ENCODE results near the gene ABCB4.
"Not testable (repeated sequence)": the region's sequence is repeated elsewhere in the genome, so short reads cannot be mapped to it uniquely, and the experiment has no call there.

Gene ABCB4

DNA sequence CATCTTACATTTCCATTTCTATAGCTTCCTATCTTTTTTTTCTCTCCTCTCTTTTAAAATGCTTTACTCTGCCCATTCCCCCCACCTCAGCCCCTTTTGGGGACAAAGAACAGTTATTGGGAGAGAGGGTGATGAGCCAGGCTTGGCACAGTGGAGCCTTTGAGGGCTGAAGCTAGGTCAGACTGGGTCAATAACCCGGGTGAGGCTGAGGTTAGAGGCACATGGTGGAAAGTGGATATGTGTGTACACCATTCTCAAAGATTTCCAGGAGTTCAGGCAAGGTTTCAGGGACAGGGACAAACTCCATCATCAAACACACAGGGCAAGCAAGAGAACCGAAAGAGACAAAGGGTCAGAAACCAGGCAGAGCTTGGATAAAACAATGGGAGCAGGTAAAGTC is 11.5 kb downstream of the ABCB4 start:
- no peak for DNase-seq
- no peak for TF ChIP-seq GATA1 (IDR thresholded peaks at IDR 0.05; ENCODE audit: low read depth, low read length)
- TF ChIP-seq POLR2A (IDR thresholded peaks at IDR 0.05; ENCODE audit: low read length): no peak

DNA sequence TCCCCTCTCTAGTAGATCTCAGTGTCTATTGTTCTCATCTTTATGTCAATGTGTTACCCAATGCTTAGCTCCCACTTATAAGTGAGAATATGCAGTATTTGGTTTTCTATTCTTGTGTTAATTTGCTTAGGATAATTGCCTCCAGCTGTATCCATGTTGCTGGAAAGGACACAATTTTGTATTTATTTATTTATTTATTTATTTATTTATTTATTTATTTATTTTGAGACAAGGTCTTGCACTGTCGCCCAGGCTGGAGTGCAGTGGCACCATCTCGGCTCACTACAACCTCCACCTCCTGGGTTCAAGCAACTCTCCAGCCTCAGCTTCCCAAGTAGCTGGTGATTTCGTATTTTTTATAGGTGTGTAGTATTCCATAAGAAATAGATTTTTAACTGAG is 15.0 kb downstream of the ABCB4 start:
- not testable (repeated sequence) for DNase-seq

DNA sequence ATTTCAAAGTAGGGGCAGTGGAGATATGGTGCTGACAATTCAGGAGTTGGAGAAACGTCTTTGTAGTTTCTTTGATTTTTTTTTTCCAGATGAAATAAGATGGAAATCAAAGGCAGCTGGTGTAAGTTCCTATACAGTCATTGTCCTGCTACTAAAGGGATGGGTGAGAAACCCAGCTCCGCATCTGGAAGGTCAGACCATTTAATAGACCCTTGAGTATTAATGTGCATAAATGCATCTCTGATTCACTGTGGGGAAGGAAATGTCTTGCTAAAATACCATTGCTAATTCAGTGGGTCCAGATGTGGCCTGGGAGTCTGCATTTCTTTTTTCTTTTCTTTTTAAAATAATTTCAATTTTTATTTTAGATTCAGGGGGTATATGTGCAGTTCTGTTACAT is 15.5 kb downstream of the ABCB4 start:
- no peak for DNase-seq
- TF ChIP-seq POLR2A (IDR thresholded peaks at IDR 0.05; ENCODE audit: low read length): no peak
- no peak for TF ChIP-seq GATA1 (IDR thresholded peaks at IDR 0.05; ENCODE audit: low read depth, low read length)

DNA sequence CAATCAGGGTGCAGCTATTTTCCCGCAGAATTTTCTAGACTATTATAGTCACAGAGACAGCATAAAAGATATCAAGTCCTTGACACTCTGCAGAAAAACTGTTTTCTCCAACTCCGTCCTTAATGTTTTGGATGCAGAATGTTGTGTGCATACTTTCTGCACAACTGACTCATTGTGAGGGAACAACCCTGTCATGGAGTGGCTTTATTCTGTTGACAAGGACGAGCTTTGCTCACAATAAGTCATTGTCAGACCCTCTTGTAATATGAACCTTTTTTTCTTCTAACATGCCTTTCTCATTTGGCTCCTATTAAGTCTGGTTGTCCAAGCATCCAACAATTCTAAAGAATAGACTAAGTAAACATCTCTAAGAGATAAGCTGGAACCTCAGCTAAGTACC is 17.3 kb downstream of the ABCB4 start:
- no peak for TF ChIP-seq GATA1 (IDR thresholded peaks at IDR 0.05; ENCODE audit: low read depth, low read length)
- TF ChIP-seq POLR2A (IDR thresholded peaks at IDR 0.05; ENCODE audit: low read length): no peak
- DNase-seq: no peak

DNA sequence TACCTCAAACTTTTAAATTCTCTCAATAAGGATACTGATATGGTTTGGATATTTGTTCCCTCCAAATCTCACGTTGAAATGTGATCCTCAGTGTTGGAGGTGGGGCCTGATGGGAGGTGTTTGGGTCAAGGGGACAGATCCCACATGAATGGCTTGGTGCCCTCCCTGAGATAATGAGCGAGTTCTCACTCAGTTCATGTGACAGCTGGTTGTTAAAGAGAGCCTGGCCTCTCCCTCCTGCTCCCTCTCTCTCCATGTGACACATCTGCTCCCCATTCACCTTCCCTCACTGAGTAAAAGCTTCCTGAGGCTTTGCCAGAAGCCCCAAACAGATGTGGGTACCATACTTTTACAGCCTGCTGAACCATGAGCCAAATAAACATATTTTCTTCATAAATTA is 19.2 kb downstream of the ABCB4 start:
- TF ChIP-seq GATA1 (IDR thresholded peaks at IDR 0.05; ENCODE audit: low read depth, low read length) (no peak), POLR2A (IDR thresholded peaks at IDR 0.05; ENCODE audit: low read length) (no peak)
- DNase-seq: no peak

DNA sequence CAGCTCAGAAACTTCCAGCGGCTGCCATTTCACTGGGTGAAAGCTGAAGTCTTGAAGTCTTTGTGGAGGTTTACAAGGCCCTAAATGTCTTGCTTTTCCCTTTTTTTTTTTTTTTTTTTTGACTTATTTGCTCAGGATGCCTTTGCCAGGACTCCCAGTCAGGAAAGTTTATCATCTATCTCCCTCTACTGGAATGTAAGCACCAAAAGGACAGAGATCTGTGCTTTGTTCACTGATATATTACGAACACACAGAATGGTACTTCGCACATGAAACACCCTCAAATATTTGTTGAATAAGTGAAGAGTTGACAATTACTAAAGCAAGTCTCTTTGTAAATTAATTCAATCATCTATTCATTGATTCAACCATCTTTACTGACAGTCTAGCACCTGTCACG is 23.2 kb downstream of the ABCB4 start:
- no peak for DNase-seq
- TF ChIP-seq GATA1 (IDR thresholded peaks at IDR 0.05; ENCODE audit: low read depth, low read length): no peak
- no peak for TF ChIP-seq POLR2A (IDR thresholded peaks at IDR 0.05; ENCODE audit: low read length)

DNA sequence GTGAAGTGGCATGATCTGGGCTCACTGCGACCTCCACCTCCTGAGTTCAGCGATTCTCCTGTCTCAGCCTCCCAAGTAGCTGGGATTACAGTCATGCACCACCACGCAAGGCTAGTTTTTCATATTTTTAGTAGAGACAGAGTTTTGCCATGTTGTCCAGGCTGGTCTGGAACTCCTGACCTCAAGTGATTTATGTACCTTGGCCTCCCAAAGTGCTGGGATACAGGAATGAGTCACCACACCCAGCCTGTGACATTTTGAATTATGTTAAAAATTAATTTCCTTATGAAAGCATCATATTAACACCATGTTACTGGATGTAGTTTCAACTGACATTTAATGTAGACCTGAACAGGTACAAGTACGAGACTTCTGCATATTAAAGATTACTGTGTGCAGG is 24.3 kb downstream of the ABCB4 start:
- no peak for TF ChIP-seq POLR2A (IDR thresholded peaks at IDR 0.05; ENCODE audit: low read length)
- TF ChIP-seq GATA1 (IDR thresholded peaks at IDR 0.05; ENCODE audit: low read depth, low read length): no peak
- DNase-seq: no peak

DNA sequence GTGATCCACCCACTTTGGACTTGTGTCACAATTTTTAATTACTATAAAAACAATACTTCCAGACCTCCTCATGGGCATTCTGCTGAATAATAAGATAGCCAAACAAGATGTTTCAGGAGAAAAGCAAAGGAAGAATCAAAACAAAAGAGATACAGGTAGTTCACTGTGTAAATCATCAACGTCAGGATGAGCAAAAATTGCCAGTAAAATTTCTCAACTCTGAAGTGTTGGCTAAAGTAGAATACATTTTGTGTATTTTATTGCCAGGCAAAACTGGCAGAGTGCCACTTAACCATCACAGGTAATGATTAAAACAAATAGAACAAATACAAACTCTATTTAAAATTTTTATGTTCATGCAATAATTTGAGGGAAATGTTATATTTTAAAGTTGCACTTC is 24.8 kb downstream of the ABCB4 start:
- no peak for DNase-seq
- TF ChIP-seq GATA1 (IDR thresholded peaks at IDR 0.05; ENCODE audit: low read depth, low read length) (no peak), POLR2A (IDR thresholded peaks at IDR 0.05; ENCODE audit: low read length) (no peak)

DNA sequence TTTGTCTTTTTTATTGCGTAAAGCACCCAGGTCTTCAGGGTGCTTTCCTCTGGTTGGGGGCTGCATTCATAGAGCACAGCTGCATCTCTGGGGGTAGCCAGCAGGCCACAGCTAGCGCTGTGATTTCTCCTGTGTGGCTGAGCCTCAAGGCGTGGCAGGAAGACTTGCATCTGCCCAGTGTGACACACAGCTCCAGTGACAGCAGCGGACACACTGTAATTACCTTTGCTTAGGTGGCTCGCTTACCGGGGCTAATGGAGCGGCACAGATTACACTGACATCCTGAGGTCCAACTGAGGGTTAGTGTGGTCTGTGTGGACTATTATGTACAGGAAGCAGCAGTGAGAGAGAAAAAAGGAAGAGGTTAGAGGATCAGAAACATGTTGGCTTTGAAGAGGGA is 27.1 kb downstream of the ABCB4 start:
- TF ChIP-seq POLR2A (IDR thresholded peaks at IDR 0.05; ENCODE audit: low read length): no peak
- TF ChIP-seq GATA1 (IDR thresholded peaks at IDR 0.05; ENCODE audit: low read depth, low read length): no peak
- no peak for DNase-seq

DNA sequence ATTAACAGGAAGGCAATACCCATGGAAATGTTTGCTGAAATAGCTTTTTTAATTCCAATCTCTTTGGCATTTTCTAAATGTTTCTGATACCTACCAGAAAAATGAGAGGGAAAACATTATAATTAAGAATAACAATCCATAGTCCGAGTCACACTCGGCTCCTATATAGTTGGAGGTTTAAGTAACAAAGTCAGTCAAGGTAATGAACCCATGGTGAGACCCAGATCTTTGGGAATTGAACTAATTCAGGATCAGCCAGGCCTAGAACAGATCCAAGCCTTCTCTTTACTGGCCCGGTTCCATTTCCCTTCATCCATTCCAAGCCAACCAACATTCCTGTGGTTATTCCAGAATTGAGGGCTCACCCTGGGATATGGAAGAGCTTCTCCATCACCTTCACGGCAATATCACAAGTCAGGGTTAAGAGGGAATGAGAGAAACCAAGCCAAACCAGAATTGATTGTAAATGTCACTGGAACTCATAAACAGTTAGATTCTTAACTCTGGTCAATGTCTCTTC is 28.3 kb downstream of the ABCB4 start:
- TF ChIP-seq GATA1 (IDR thresholded peaks at IDR 0.05; ENCODE audit: low read depth, low read length) (no peak), POLR2A (IDR thresholded peaks at IDR 0.05; ENCODE audit: low read length) (no peak)
- DNase-seq: no peak

DNA sequence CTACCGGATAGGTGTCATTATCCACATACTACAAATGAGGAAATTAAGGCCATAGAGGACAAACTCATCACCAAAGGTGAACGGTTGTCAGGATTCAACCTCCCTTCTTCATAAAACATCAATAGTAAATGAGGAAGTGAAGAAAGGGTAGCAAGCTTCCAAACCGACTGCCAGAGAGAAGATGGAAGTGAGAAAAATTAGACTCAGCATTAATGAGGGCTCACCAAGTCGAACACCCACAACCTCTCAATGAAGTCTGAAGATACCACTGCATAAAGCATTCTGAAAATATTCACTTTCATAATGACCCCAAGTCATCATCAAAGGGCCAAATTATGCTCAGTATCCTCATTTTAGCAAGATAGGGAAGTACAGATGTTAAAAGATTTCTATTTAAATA is 29.6 kb downstream of the ABCB4 start:
- no peak for TF ChIP-seq POLR2A (IDR thresholded peaks at IDR 0.05; ENCODE audit: low read length)
- TF ChIP-seq GATA1 (IDR thresholded peaks at IDR 0.05; ENCODE audit: low read depth, low read length): no peak
- DNase-seq: no peak

DNA sequence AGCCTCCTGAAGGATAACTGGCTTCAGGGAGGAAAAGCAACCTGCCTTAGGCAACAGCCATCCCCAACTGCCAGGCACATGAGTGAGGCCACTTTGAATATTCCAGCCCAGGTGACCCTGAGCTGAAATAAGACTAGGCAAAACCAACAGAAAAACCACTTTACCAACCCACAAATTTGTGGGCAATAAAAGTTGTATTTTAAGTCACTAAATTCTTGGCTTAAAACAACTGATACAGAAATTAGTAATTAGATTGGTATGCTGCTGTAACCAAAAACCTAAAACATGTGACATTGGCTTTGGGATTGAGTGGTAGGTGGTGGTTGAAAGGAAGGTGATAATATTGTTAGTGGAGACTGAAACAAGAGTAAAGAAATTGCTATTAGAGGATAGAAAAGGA is 39.9 kb downstream of the ABCB4 start:
- no peak for DNase-seq
- no peak for TF ChIP-seq POLR2A (IDR thresholded peaks at IDR 0.05; ENCODE audit: low read length)
- TF ChIP-seq GATA1 (IDR thresholded peaks at IDR 0.05; ENCODE audit: low read depth, low read length): no peak

DNA sequence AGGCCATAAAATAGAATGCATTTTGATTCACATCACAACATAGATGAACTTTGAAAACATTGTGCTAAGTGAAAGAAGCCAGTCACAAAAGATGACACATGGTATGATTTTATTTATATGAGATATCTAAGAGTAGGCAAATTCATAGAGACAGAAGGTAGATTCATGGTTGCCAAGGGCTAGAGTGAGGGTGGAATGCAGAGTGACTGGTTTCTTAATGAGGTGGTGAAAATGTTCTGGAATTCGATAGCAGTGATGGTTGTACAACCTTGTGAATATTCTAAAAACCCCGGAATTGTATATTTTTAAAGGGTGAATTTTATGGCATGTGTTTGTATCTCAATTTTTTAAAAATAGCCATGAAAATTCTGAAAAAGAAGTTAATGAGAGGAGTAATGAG is 42.9 kb downstream of the ABCB4 start:
- no peak for DNase-seq
- no peak for TF ChIP-seq GATA1 (IDR thresholded peaks at IDR 0.05; ENCODE audit: low read depth, low read length)

DNA sequence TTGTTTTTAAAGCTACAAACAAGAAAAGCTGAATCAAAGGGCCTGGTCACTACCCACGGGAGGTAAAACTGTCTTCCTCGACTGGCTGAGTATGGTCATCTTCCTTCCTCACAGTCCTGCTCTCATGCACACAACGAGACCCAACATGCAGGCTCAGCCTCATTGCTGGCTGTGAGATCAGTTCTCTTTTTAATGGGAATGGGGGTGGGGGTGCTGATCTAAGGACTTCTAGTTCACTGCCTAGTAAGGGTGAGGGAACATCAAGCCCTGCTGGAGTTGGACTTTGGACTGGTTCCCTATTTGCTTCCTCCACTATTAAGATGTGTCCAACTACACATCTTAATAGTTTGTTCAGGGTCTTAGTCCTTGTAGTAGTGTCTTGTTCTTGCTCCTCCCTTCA is 48.2 kb downstream of the ABCB4 start:
- no peak for TF ChIP-seq POLR2A (IDR thresholded peaks at IDR 0.05; ENCODE audit: low read length)
- no peak for TF ChIP-seq GATA1 (IDR thresholded peaks at IDR 0.05; ENCODE audit: low read depth, low read length)
- no peak for DNase-seq

DNA sequence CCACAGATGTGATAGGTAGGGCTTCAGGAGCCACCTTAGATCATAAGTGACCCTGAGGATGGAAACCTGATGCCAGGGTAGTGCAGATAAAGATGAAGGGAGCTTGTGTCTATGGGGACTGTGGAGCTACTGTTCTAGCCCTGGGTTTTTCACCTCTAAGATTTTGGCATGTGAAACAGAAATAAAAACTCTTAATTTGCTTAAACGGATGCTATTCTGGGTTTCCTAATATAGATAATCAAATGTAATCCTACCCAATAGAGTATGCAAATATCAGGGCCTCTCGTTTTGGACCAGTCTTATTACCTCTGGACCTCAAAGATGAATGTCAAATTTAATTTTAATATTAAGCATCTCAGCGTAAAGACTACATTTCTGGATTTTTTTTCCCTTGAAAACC is 49.3 kb downstream of the ABCB4 start:
- no peak for DNase-seq
- no peak for TF ChIP-seq GATA1 (IDR thresholded peaks at IDR 0.05; ENCODE audit: low read depth, low read length)
- TF ChIP-seq POLR2A (IDR thresholded peaks at IDR 0.05; ENCODE audit: low read length): no peak

DNA sequence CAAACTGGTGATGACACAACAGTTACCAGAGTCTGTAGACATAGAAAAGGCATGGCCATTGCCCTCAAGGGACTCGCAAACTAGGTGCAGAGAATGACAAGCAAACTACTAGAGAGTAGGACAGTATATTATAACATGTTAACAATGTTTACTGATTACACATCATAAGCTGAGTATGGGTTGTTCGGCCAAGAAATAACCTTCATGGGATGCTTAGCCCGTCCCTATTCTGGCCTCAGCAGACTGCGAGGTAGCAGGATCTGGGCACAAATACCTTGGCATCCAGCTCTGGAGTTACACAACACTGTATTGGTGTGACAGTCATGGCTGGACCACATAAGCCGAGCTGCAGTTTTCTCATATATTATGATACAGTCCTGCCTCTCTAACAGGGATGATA is 51.4 kb downstream of the ABCB4 start:
- no peak for TF ChIP-seq POLR2A (IDR thresholded peaks at IDR 0.05; ENCODE audit: low read length)
- TF ChIP-seq GATA1 (IDR thresholded peaks at IDR 0.05; ENCODE audit: low read depth, low read length): no peak
- no peak for DNase-seq
